ENCODE results near the gene RSPH6A. TPM values are rescaled to one million over a fixed set of nuclear protein-coding genes. Genes with fewer than 3 reads are reported as not detected.

RSPH6A gene
- polyA plus RNA-seq, 3 donors: 0.03 TPM; not detected in 2

DNA sequence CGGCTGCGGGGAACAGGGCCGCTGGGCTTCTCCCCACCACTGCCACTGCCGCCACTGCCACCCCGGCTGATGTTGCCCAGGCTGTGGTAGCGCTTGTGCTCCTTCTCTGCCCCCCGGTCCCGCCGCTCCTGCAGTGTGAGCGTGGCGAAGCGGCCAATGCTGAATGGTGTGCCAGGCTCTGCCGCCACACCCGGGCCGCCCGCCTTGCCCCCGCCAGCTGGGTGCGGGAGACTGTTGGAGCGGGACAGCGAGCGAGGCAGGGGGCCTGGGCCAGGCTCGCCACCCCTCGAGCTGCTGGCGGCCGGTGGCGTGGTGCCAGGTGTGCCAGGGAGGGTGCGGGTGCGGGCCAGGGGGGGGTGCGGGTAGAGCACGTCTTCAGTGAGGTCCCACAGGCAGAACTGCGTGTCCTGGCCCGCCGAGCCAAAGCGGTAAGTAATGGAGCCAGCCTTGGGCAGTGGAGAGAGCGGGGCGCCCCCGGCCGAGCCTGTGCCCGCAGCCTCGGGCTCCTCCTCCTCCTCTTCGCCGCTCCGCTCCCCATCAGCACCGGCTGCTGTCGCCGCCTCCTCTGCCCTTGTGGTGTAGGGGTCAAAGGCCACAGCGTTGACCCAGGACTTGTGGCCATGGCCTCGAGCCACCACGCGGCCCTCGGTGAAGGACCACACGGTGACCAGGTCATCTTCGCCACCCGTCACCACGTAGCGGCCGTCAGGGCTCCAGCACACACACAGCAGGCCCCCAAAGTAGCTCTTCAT lies 29.2 kb downstream of the RSPH6A start:
- 90 to 97% (median 92%) methylated on average over 47 to 57 of the region's 57 CpGs for WGBS, 3 donors
- no peak overlapping the region for H3K27ac ChIP-seq (ENCODE audit: low read depth, low read length)

DNA sequence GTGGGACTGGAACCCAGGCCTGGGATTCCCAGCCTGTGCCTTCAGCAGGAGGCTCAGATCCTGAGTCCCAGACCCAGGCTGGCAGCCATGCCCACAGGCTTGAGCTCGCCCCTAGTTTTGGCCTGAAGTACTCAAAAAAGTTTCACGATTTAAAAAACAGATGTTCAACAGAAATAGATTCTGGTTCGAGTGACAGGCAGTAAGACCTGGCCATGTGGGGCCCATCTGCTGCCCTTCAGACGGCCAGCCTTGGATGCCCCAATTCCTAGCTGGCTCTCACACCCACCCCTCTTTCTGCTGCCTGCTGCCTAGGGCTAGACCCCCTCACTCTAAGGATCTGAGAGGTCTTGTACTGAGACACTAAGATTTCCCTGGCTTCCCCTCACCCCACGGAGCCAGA lies 30.0 kb downstream of the RSPH6A start:
- WGBS, 3 donors: 71 to 80% (median 80%) methylated on average over 5 of the region's 5 CpGs
- H3K27ac ChIP-seq (ENCODE audit: low read depth, low read length): no peak overlapping the region

DNA sequence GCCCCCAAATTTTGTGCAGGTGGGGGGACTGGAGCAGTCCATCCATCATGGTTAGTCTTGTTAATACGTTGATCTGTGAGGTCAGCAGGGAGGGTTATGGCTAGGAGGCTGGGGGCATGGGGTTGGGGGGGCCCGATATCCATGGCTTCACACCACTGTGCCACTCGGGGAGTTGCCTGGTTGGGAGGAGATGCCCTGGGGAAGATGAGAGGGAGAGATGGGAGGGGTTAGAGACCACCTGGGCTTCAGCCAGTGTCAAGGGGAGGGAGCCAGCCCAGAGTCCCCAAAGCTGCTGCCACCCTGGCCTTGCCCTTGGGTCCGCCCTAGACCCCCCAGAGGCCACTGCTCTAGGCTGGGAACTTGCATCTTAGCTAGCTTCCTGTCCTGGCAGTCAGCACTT lies 31.0 kb downstream of the RSPH6A start:
- no peak overlapping the region for H3K27ac ChIP-seq (ENCODE audit: low read depth, low read length)
- WGBS, 3 donors: 75 to 87% (median 79%) methylated on average over 4 of the region's 4 CpGs

DNA sequence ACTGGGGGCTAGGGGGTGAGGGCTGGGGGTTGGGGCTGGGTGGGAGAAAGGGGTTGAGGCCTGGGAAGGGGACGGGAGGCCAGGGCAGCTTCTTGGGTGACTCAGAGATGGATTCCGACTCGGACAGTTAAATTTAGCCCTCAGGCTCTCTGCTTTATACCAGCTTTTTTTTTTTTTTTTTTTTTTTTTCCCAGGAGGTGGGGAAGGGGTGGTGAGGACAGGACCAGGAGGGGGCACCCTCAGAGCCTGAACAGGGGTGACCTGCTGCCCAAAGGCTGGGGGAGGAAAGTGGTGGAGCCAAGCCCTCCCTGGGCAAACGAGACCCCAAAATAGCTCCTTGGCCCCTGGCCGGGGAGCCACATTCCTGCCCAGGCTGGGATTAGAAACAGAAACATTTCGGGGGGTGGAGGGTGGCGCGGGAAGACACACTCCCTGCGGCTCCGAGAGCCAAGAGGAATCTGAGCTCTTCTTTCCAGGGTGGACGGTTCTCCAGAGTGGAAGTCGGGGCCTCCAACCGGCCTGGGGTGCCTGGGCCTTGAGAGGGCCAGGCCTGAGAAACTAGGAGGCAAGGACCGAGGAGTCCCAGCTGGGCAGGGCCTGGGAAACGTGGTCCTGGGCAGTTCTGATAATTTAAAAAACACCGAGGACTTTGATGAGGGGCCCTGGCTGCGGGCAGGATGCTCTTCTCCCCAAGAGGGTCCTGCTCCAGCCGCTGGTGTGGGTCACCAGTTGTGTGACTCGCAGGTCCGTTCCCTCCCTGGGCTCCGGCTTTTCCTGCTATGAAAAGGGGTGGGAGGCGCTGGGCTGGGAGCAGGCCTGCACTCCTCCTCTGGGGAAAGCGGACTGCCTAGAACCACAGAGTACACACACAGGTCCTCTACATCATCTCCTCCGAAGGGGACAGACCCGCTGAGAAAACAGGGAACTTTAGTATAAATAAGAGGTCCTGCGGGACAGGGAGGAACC lies 32.0 kb downstream of the RSPH6A start:
- 53 to 67% (median 61%) methylated on average over 25 to 26 of the region's 26 CpGs for WGBS, 3 donors

DNA sequence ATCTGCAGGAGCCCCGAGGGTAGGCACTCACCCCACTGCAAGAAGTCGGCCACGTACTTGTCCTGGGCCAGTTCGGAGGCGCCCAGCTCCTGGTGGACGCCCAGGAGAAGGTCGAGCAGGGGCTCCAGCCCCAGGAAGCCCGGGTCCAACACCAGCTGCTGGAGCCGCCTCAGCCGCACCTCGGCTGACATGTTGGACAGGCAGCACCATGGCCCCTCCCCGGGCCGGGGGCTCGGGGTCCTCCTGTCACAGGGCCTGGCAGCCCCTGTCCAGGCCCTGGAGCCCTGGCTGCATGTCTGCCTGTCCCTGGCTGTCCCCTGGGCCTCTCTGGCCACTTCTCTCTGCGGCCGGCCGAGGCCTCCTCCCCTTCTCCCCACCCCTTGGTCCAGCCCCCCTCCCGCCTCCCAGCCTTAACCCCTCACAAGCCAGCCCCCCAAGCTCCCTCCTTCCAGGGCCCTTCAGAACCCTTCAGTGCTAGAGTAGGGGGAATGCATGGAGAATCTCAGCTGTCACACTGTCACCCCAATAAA lies 32.9 kb downstream of the RSPH6A start, which contains the start of gene DMPK:
DMPK (minus strand) TSS at position 329 of the 530 bp plus-strand sequence; CDS start at position 191, 138 bp downstream.
- WGBS, 3 donors: 26 to 42% (median 37%) methylated on average over 18 of the region's 18 CpGs

More for the DNA sequence above, 32.0 kb downstream of the RSPH6A start:
- peak overlapping the region; percentile 14 for H3K27ac ChIP-seq (ENCODE audit: low read depth, low read length)

GRCh38 chr19:45781214-45782161 lies 33.6 kb downstream of the RSPH6A start:
- H3K27ac ChIP-seq (ENCODE audit: low read depth, low read length): no peak overlapping the region
- 41 to 62% (median 55%) methylated on average over 11 to 17 of the region's 17 CpGs for WGBS, 3 donors

More for the DNA sequence above, 32.9 kb downstream of the RSPH6A start, which contains the start of gene DMPK:
- H3K27ac ChIP-seq (ENCODE audit: low read depth, low read length): peak within 1 kb of the TSS; percentile 14

DNA sequence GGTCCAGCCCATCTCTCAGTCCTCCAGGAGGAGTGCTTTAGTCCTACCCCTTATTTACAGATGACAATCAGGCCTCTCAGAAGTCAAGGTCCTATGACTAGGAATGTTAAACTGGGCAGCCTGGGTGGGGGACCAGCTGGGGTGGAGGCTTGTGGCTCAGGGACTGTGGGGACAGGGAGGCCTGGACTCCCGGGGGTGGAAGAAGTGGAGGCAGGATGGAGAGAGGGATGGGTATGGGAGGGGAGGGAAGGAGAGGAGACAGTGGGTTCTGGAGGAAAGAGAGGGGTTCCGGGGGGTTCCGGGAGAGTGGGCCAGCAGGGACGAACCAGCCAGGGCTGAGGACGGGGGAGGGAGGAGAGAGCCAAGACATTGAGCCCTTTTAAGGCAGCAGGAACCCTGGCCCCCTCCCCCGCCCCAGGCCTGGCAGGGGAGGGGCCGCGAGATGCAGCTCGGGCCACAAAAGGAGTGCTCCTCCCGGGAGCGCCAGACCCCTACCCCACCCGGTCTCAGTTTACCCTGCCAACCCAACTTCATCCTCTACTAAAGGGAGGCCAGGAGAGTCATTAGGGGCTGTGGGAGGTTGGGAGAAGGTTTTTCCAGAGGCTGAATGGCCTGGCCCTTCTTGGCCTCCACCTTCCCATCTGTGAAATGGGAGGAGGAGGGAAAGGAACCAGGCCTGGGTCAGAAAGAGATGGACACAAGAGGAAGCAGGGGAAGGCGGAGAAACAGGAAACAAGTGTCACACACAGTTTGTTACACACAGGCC lies 34.5 kb downstream of the RSPH6A start:
- no peak overlapping the region for H3K27ac ChIP-seq (ENCODE audit: low read depth, low read length)
- WGBS, 3 donors: 21 to 38% (median 24%) methylated on average over 10 to 13 of the region's 13 CpGs

DNA sequence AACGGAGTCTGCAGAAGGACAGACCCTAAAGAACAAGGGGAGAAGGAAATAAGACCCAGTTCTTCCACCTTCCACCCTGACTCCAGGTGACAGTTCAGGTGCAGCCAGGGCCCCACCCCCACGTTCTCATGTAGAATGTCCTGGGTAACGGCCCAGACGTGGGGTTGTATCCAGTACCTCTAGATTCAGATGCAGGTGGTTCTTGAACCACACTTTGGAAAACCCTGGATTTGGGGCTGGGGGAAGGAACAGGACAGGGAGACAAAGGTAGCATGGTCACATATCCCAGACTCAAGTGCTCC lies 35.0 kb downstream of the RSPH6A start:
- H3K27ac ChIP-seq (ENCODE audit: low read depth, low read length): no peak overlapping the region
- WGBS, 3 donors: 33 to 52% (median 51%) methylated on average over 4 of the region's 4 CpGs

DNA sequence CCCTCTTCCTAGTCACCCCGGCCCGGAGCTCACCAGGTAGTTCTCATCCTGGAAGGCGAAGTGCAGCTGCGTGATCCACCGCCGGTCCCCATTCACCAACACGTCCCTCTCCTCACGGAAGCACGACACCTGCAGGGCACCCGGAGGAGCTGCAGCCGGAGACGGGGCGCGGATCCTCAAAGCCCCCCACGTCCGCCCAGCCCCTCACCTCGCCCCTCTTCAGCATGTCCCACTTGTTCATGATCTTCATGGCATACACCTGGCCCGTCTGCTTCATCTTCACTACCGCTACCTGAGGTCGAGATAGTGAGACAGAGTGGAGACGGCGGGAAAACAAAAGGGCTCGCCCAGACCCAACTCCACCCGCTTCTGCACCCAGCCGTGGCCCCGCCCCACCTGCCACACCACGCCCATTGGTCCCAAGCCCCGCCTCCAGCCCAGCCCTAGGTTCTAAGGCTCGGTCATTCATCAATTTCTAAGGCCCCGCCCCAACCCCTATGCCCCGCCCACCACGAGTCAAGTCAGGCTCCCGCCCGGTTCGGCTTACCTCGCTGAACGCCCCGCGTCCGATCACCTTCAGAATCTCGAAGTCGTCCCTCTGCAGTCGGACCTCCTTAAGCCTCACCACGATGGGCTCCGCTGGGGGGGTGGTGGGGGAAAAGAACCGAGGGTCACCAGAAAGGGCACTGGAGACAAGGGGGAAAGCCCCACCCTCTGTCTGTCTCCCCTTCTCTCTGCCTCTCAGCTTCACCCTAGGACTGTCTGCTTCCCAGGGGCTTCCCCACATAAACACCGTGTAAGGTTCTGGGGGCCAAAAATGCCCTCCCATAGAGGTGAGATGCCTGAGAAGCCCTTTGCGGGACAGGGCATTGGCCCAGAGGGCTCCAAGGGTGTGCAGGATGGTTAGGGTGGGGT lies 35.6 kb downstream of the RSPH6A start:
- WGBS, 3 donors: 9 to 23% (median 16%) methylated on average over 48 of the region's 48 CpGs
- no peak overlapping the region for H3K27ac ChIP-seq (ENCODE audit: low read depth, low read length)

- H3K27ac ChIP-seq (ENCODE audit: low read depth, low read length): no peak overlapping the region
- WGBS, 3 donors: 93 to 97% (median 95%) methylated on average over 28 of the region's 28 CpGs
Measured at GRCh38 chr19:45778010-45778661, 37.0 kb downstream of the RSPH6A start.

- no peak overlapping the region for H3K27ac ChIP-seq (ENCODE audit: low read depth, low read length)
- WGBS, 3 donors: 93 to 95% (median 95%) methylated on average over 32 to 34 of the region's 34 CpGs
Measured at GRCh38 chr19:45777395-45777961, 37.6 kb downstream of the RSPH6A start.

- no peak overlapping the region for H3K27ac ChIP-seq (ENCODE audit: low read depth, low read length)
Measured at GRCh38 chr19:45774765-45775164, 40.3 kb downstream of the RSPH6A start.

GRCh38 chr19:45773384-45773783 lies 41.7 kb downstream of the RSPH6A start:
- WGBS, 3 donors: 15 to 25% (median 18%) methylated on average over 2 of the region's 2 CpGs
- H3K27ac ChIP-seq (ENCODE audit: low read depth, low read length): no peak overlapping the region

More at GRCh38 chr19:45774765-45775164, 40.3 kb downstream of the RSPH6A start:
- 79 to 87% (median 85%) methylated on average over 9 of the region's 9 CpGs for WGBS, 3 donors

DNA sequence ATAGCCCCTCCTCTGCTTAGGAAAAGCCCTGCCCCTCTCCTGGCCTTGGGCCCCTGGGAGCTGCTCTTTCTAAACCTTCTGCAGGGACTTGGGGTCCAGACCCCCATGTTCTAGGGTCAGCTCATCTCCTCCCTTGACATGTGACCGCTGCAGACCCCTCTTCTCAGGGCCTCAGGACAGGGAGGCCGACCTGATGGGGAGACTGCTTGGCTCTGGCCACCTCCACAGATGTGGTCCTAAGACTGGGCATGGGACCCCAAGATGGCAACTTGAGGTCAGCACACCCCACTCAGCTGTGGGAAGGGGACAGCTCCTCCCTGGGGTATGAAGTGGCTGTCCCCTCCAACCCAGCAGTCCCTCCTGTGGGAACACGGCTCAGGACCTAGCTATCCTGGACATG lies 42.2 kb downstream of the RSPH6A start:
- H3K27ac ChIP-seq (ENCODE audit: low read depth, low read length): no peak overlapping the region
- WGBS, 3 donors: 62 to 93% (median 86%) methylated on average over 3 of the region's 3 CpGs

- 51 to 73% (median 58%) methylated on average over 14 of the region's 14 CpGs for WGBS, 3 donors
- H3K27ac ChIP-seq (ENCODE audit: low read depth, low read length): no peak overlapping the region
Measured at GRCh38 chr19:45772130-45772840, 42.8 kb downstream of the RSPH6A start.
